Fibroblast of lung (primary cell): ENCODE data around the gene HAND1.

Source experiments
- CTCF ChIP-seq, 2 donors: IDR thresholded peaks in 1 of 2; conservative IDR thresholded peaks in 1 of 2; 1 replicate in 1 of 2; 2 replicates in 1 of 2; pipeline ENCODE4 v1.5.1; 2011 to 2012; ENCODE audit warnings: low read length in 2 of 2, control low read depth in 1 of 2, inconsistent platforms in 1 of 2, low read depth in 1 of 2, mild to moderate bottlenecking in 1 of 2
- EZH2 ChIP-seq: IDR thresholded peaks from 2 replicates; pipeline ENCODE4 v1.5.1; 2012; ENCODE audit warnings: low read length, control low read depth, mild to moderate bottlenecking; ENCODE audit errors: missing control alignments

- TF ChIP-seq CTCF (conservative IDR thresholded peaks at IDR 0.05 in 1 of 2, IDR thresholded peaks at IDR 0.05 in 1 of 2; ENCODE audit: low read depth in 1 of 2, low read length in 2 of 2) (no peak), EZH2 (no peak)
Observed at GRCh38 chr5:154498591-154498990, 20.6 kb upstream of the HAND1 start.
